Mesendoderm (in vitro differentiated cells): ENCODE results near the gene ALDOB.

ENCODE experiments used
- DNase-seq: peaks from one replicate; pipeline ENCODE4 v3.0.0; 2013
- H2AK5ac ChIP-seq: 2 replicates; pipeline ENCODE4 v1.6.1; 2013; ENCODE audit warnings: low read length, inconsistent platforms
- H2BK120ac ChIP-seq: 2 replicates; pipeline ENCODE4 v1.6.1; 2013; ENCODE audit warnings: low read depth, mild to moderate bottlenecking, low read length, moderate library complexity, mixed read lengths
- H2BK15ac ChIP-seq: replicated peaks from 2 replicates; pipeline ENCODE4 v1.6.1; 2013; ENCODE audit warnings: low read depth, mild to moderate bottlenecking, moderate library complexity
- H2BK5ac ChIP-seq: 2 replicates; pipeline ENCODE4 v1.6.1; 2013; ENCODE audit warnings: low read length, inconsistent platforms
- H3K18ac ChIP-seq: 2 replicates; pipeline ENCODE4 v1.6.1; 2013; ENCODE audit warnings: mild to moderate bottlenecking, low read length, mixed read lengths
- H3K23ac ChIP-seq: one replicate; pipeline ENCODE4 v1.6.1; 2013; ENCODE audit warnings: low read length
- H3K27ac ChIP-seq: 2 replicates; pipeline ENCODE4 v1.5.1; 2013; ENCODE audit warnings: low read depth, mild to moderate bottlenecking, inconsistent platforms, low read length, moderate library complexity
- H3K27me3 ChIP-seq: 2 replicates; pipeline ENCODE4 v1.6.1; 2013; ENCODE audit warnings: low read length, control low read depth, mild to moderate bottlenecking, inconsistent platforms; ENCODE audit not compliant: insufficient read depth, poor library complexity
- H3K36me3 ChIP-seq: 2 replicates; pipeline ENCODE4 v1.6.1; 2013; ENCODE audit warnings: low read length, inconsistent platforms; ENCODE audit not compliant: control insufficient read depth, insufficient read depth
- H3K4ac ChIP-seq: one replicate; pipeline ENCODE4 v1.6.1; 2013; ENCODE audit warnings: low read depth, mild to moderate bottlenecking, low read length, moderate library complexity
- H3K4me1 ChIP-seq: 2 replicates; pipeline ENCODE4 v1.6.1; 2013; ENCODE audit warnings: low read depth, low read length, inconsistent platforms; ENCODE audit not compliant: control insufficient read depth
- H3K4me2 ChIP-seq: 2 replicates; pipeline ENCODE4 v1.6.1; 2013; ENCODE audit warnings: low read length
- H3K4me3 ChIP-seq: 2 replicates; pipeline ENCODE4 v1.5.1; 2013; ENCODE audit warnings: mild to moderate bottlenecking, low read length
- H3K56ac ChIP-seq: one replicate; pipeline ENCODE4 v1.6.1; 2013; ENCODE audit warnings: low read length
- H3K79me1 ChIP-seq: 2 replicates; pipeline ENCODE4 v1.6.1; 2013; ENCODE audit warnings: low read length, inconsistent platforms
- H3K79me2 ChIP-seq: 2 replicates; pipeline ENCODE4 v1.6.1; 2013; ENCODE audit warnings: mild to moderate bottlenecking, low read length; ENCODE audit not compliant: control insufficient read depth, insufficient read depth
- H3K9ac ChIP-seq: 2 replicates; pipeline ENCODE4 v1.6.1; 2013; ENCODE audit warnings: low read length, inconsistent platforms
- H4K5ac ChIP-seq: one replicate; pipeline ENCODE4 v1.6.1; 2013; ENCODE audit warnings: low read length
- H4K8ac ChIP-seq: one replicate; pipeline ENCODE4 v1.6.1; 2013; ENCODE audit warnings: low read depth, mild to moderate bottlenecking, control low read depth, low read length, moderate library complexity
- WGBS: extraction: QIAGEN DNeasy Blood & Tissue Kit; methylation state at CpG from one replicate; pipeline ENCODE4 v1.1.7; 2013; ENCODE audit warnings: low lambda C conversion rate, missing lambda C conversion rate; ENCODE audit not compliant: insufficient coverage; ENCODE audit errors: extremely low coverage; 5-methylcytosine and 5-hydroxymethylcytosine counted together

Gene ALDOB

DNA sequence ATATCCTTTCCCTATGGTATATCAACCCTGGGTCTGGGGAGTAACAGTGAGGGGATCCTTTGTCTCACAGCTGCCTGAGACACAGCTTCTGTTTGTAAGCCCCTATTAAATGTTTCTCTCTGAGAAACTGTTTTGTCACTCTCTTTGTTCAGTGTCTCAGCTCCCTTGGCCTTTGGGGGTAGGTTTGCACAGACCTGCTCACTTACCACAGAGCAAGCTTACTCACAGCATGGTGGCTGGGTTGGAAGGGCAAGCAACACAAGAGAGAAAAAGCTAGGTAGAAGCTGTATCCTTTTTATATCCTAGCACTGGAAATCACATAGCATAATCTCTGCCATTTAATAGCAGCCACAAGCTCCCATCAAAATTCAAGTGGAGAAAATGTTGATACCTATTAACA lies 55.3 kb downstream of the ALDOB start:
- H3K79me2 ChIP-seq = no peaks in the 10 kb centered on the region
- H3K4me3 ChIP-seq = no peak overlapping the region
- H3K56ac ChIP-seq = no peak overlapping the region
- H3K27me3 ChIP-seq = no peaks in the 10 kb centered on the region
- H3K18ac ChIP-seq = no peak overlapping the region
- H2BK15ac ChIP-seq = no peak overlapping the region
- H4K5ac ChIP-seq = no peak overlapping the region
- no peaks in the 10 kb centered on the region for H3K36me3 ChIP-seq
- no peak overlapping the region for H3K4ac ChIP-seq
- no peak overlapping the region for H2BK5ac ChIP-seq
- no peak overlapping the region for H3K27ac ChIP-seq
- H3K79me1 ChIP-seq = no peaks in the 10 kb centered on the region
- H3K9ac ChIP-seq = no peak overlapping the region
- H3K4me1 ChIP-seq = no peaks in the 10 kb centered on the region
- H2BK120ac ChIP-seq = no peak overlapping the region
- H4K8ac ChIP-seq = no peak overlapping the region
- no peak overlapping the region for H3K4me2 ChIP-seq
- DNase-seq = no peak
- no peak overlapping the region for H3K23ac ChIP-seq
- no peak overlapping the region for H2AK5ac ChIP-seq

DNA sequence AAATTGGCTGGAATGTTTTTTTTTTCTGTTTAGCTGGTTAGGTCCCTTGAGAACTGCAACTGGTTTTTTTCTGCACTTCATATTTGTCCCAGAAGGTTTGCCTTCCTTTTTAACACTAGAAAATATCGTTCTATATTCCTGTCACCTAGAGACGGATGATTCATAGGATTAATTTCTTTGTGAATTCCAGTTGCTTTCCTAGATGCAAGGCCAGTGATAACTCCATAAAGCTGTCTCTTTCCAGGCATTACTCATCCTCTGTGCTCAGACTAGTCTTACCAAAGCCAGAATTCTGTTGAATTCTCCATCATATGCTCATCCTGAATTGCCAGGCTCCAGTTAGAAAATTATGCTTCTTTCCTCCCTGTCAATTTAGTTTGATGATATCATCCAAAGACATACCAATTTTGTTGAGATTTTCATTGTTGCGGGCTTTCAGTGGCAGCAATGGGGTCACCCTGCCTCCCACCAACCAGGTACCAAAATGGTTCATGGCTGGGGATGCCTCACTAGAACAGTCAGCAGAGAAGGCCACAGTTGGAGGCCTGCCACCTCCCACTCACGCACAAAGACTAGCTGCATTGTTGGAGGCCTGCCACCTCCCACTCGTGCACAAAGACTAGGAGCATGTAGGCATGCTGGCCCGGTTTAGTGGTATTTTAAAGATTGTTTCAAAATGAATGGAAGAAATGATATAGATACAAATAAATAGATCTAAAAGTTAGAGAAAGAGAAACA lies 59.3 kb downstream of the ALDOB start:
- Histone ChIP-seq H3K18ac (no peak overlapping the region), H4K5ac (no peak overlapping the region), H3K4ac (no peak overlapping the region), H2AK5ac (no peak overlapping the region), H3K27me3 (no peaks in the 10 kb centered on the region), H3K23ac (no peak overlapping the region), H3K79me2 (no peaks in the 10 kb centered on the region), H4K8ac (no peak overlapping the region), H2BK120ac (no peak overlapping the region), H3K4me3 (no peak overlapping the region), H3K27ac (no peak overlapping the region), H2BK5ac (no peak overlapping the region), H3K79me1 (no peaks in the 10 kb centered on the region), H3K36me3 (no peaks in the 10 kb centered on the region), H2BK15ac (no peak overlapping the region), H3K4me2 (no peak overlapping the region), H3K9ac (no peak overlapping the region), H3K4me1 (no peaks in the 10 kb centered on the region), H3K56ac (no peak overlapping the region)
- WGBS = no CpG with 5 or more reads among the region's 6 CpGs
- no peak for DNase-seq

- H3K27ac ChIP-seq = no peak overlapping the region
Measured at GRCh38 chr9:101375546-101375945, 60.0 kb downstream of the ALDOB start.

DNA sequence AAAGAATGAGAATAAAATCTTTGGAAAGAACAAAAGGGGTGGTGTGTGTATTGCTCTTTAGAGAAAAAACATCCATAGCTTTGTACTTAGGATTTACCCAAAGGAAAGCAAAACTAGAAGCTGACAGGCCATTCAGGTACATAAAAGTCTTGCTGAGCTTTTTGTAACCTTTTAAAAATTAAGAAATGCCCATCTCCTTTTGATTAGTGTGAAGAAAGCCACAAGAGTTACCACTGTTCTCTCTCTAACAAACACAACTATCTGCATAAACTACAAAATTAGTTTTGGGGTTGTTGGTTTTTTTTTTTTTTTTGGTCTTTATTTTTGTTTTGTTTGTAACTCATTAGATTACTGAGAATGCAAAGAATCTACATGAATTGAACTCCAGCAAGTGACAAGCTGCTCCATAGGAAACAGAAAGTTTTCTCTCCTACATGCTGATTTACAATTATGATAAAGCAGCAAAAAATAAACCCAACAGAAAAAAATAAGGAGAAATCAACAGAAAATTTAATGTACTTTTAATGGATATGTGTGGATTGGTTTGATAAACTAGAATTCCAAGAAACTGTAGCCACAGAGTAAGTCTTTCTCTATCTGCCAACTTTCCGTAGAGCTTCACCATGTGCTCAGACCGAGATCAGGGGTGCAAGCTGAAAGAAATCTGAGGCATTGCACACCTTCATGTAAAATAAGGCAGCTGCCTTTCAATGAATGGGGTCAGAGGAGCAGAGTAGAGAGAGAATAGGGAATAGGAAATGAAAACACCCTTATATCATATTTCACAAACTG lies 63.1 kb downstream of the ALDOB start:
- Histone ChIP-seq H4K8ac (no peak overlapping the region), H3K9ac (no peak overlapping the region), H3K36me3 (no peaks in the 10 kb centered on the region), H2BK120ac (no peak overlapping the region), H3K4me3 (no peak overlapping the region), H3K79me2 (no peaks in the 10 kb centered on the region), H3K4me2 (no peak overlapping the region), H3K18ac (no peak overlapping the region), H3K27ac (no peak overlapping the region), H4K5ac (no peak overlapping the region), H3K79me1 (no peaks in the 10 kb centered on the region), H2BK15ac (no peak overlapping the region), H2BK5ac (no peak overlapping the region), H3K4ac (no peak overlapping the region), H3K23ac (no peak overlapping the region), H3K56ac (no peak overlapping the region), H3K27me3 (no peaks in the 10 kb centered on the region), H2AK5ac (no peak overlapping the region), H3K4me1 (no peaks in the 10 kb centered on the region)
- no peak for DNase-seq
- WGBS = no CpG with 5 or more reads among the region's 2 CpGs

More at GRCh38 chr9:101375546-101375945, 60.0 kb downstream of the ALDOB start:
- no peak overlapping the region for H4K8ac ChIP-seq
- no peak overlapping the region for H2BK5ac ChIP-seq
- no peak overlapping the region for H2BK15ac ChIP-seq
- H3K18ac ChIP-seq = no peak overlapping the region
- H3K36me3 ChIP-seq = no peaks in the 10 kb centered on the region
- no peaks in the 10 kb centered on the region for H3K27me3 ChIP-seq
- no CpG with 5 or more reads among the region's 12 CpGs for WGBS
- H2BK120ac ChIP-seq = no peak overlapping the region
- no peak overlapping the region for H2AK5ac ChIP-seq
- H3K4me3 ChIP-seq = no peak overlapping the region
- no peaks in the 10 kb centered on the region for H3K79me2 ChIP-seq
- H3K9ac ChIP-seq = no peak overlapping the region
- no peak overlapping the region for H3K56ac ChIP-seq
- no peaks in the 10 kb centered on the region for H3K4me1 ChIP-seq
- no peak overlapping the region for H3K4ac ChIP-seq
- H3K4me2 ChIP-seq = no peak overlapping the region
- H4K5ac ChIP-seq = no peak overlapping the region
- H3K23ac ChIP-seq = no peak overlapping the region
- DNase-seq = no peak
- H3K79me1 ChIP-seq = no peaks in the 10 kb centered on the region

DNA sequence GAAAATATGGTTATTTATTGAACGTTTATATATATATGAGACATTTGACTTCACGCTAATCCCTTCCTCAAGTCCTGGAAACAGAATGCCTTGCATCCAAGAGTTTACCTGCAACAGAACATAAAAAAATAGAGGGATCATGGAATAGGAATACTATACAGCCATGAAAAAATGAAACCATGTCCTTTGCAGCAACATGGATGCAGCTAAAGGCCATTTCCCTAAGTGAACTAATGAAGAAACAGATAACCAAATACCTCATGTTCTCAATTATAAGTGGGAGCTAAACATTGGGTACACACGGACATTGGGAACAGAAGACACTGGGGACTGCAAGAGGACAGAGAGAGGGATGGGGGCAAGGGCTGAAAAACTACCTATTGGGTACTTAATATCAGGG lies 63.8 kb downstream of the ALDOB start:
- H3K4ac ChIP-seq = no peak overlapping the region
- H3K9ac ChIP-seq = no peak overlapping the region
- H2AK5ac ChIP-seq = no peak overlapping the region
- H3K79me2 ChIP-seq = no peaks in the 10 kb centered on the region
- H3K4me2 ChIP-seq = no peak overlapping the region
- DNase-seq = no peak
- H3K4me1 ChIP-seq = no peaks in the 10 kb centered on the region
- no peak overlapping the region for H3K18ac ChIP-seq
- 100% methylated on average over 1 of the region's 3 CpGs for WGBS
- H3K4me3 ChIP-seq = no peak overlapping the region
- H2BK5ac ChIP-seq = no peak overlapping the region
- H3K23ac ChIP-seq = no peak overlapping the region
- H2BK120ac ChIP-seq = no peak overlapping the region
- H3K56ac ChIP-seq = no peak overlapping the region
- H3K36me3 ChIP-seq = no peaks in the 10 kb centered on the region
- H3K79me1 ChIP-seq = no peaks in the 10 kb centered on the region
- no peak overlapping the region for H2BK15ac ChIP-seq
- H3K27me3 ChIP-seq = no peaks in the 10 kb centered on the region
- H4K5ac ChIP-seq = no peak overlapping the region
- no peak overlapping the region for H3K27ac ChIP-seq
- no peak overlapping the region for H4K8ac ChIP-seq
